Liver (tissue), 3 donors: Measurements from ENCODE around the gene GTSE1.

Experiments
- EGR1 ChIP-seq, 2 donors: IDR thresholded peaks; 2 replicates each; pipeline ENCODE4 v1.6.1; 2016 to 2018; ENCODE audit warnings: antibody characterized with exemption in 2 of 2, low read depth in 2 of 2
- GABPA ChIP-seq, 2 donors: IDR thresholded peaks in 1 of 2; conservative IDR thresholded peaks in 1 of 2; 2 replicates each; pipeline ENCODE4 v1.6.1; 2016; ENCODE audit warnings: antibody characterized with exemption in 2 of 2, mild to moderate bottlenecking in 1 of 2, moderate library complexity in 1 of 2
- JUND ChIP-seq, 2 donors: IDR thresholded peaks; 2 replicates each; pipeline ENCODE4 v1.6.1; 2016; ENCODE audit warnings: antibody characterized with exemption in 2 of 2
- NR2F2 ChIP-seq: IDR thresholded peaks from 2 replicates; pipeline ENCODE4 v1.6.1; 2016; ENCODE audit warnings: antibody characterized with exemption
- RAD21 ChIP-seq, 2 donors: IDR thresholded peaks; 2 replicates each; pipeline ENCODE4 v1.6.1; 2016; ENCODE audit warnings: antibody characterized with exemption in 2 of 2, mild to moderate bottlenecking in 2 of 2
- RXRA ChIP-seq, 2 donors: IDR thresholded peaks; 2 replicates each; pipeline ENCODE4 v1.6.1; 2017 to 2018; ENCODE audit warnings: antibody characterized with exemption in 2 of 2, mild to moderate bottlenecking in 1 of 2
- SP1 ChIP-seq: IDR thresholded peaks from 2 replicates; pipeline ENCODE4 v1.6.1; 2018; ENCODE audit warnings: antibody characterized with exemption, mild to moderate bottlenecking
- TAF1 ChIP-seq: conservative IDR thresholded peaks from 2 replicates; pipeline ENCODE4 v1.6.1; 2016; ENCODE audit warnings: antibody characterized with exemption, mild to moderate bottlenecking
- YY1 ChIP-seq: IDR thresholded peaks from 2 replicates; pipeline ENCODE4 v1.6.1; 2016; ENCODE audit warnings: antibody characterized with exemption, mild to moderate bottlenecking
- TF ChIP-seq, protein P1 (sequence below): fragments of 150-350 bp; IDR thresholded peaks from 2 replicates; pipeline ENCODE4 v1.5.1; 2017; ENCODE audit warnings: improper control_type of control experiment, low read depth, low read length; ENCODE audit not compliant: missing input control
- TF ChIP-seq, protein P2 (sequence below): IDR thresholded peaks from 2 replicates; pipeline ENCODE4 v1.6.1; 2016; ENCODE audit warnings: antibody characterized with exemption, mild to moderate bottlenecking
- TF ChIP-seq, protein P3 (sequence below): IDR thresholded peaks from 2 replicates; pipeline ENCODE4 v1.6.1; 2016; ENCODE audit warnings: antibody characterized with exemption
- TF ChIP-seq, protein P4 (sequence below): IDR thresholded peaks from 2 replicates; pipeline ENCODE4 v1.6.1; 2016; ENCODE audit warnings: antibody characterized with exemption
- TF ChIP-seq, protein P5 (sequence below): IDR thresholded peaks from 2 replicates; pipeline ENCODE4 v1.6.1; 2016; ENCODE audit warnings: antibody characterized with exemption
- donor health status: healthy.
- donor health status: healthy.

DNA sequence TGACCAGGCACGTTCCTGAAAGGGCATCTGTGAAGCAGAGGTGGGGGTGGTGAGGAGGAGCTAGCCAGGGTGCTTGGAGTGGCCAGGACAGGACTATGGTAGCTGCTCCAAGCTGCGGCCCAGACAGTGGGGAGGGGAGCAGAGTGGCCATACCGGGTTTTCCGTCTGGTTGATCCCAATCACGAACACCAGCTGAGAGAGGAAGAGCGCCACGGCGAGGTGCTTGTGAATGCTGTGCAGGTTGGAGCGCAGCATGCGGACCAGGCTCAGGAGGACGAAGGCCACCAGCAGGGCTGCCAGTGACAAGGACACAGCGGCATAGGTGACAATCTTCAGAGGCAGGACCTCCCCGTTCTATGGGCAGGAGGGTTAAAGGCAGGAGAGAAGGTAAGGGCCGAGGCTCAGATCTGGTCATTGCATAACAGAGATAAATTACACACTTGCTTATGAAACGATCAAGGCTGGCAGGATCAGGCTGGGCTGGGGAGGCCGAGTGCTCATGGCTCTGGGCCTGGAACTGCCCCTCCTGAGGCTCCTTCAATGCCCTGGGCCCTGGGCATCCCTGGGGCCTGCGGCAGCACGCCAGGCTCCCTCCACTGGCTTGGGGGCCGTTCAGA is 80.3 kb downstream of the GTSE1 start:
- TF ChIP-seq, protein P1, sequence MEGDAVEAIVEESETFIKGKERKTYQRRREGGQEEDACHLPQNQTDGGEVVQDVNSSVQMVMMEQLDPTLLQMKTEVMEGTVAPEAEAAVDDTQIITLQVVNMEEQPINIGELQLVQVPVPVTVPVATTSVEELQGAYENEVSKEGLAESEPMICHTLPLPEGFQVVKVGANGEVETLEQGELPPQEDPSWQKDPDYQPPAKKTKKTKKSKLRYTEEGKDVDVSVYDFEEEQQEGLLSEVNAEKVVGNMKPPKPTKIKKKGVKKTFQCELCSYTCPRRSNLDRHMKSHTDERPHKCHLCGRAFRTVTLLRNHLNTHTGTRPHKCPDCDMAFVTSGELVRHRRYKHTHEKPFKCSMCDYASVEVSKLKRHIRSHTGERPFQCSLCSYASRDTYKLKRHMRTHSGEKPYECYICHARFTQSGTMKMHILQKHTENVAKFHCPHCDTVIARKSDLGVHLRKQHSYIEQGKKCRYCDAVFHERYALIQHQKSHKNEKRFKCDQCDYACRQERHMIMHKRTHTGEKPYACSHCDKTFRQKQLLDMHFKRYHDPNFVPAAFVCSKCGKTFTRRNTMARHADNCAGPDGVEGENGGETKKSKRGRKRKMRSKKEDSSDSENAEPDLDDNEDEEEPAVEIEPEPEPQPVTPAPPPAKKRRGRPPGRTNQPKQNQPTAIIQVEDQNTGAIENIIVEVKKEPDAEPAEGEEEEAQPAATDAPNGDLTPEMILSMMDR: no peak
- TF ChIP-seq GABPA (IDR thresholded peaks at IDR 0.05 in 1 of 2, conservative IDR thresholded peaks at IDR 0.05 in 1 of 2) (no peak), JUND (IDR thresholded peaks at IDR 0.05) (no peak), RAD21 (IDR thresholded peaks at IDR 0.05) (no peak), RXRA (IDR thresholded peaks at IDR 0.05) (no peak), EGR1 (IDR thresholded peaks at IDR 0.05; ENCODE audit: low read depth in 2 of 2) (no peak), TAF1 (no peak), YY1 (no peak), SP1 (no peak), NR2F2 (no peak)
- TF ChIP-seq, protein P2, sequence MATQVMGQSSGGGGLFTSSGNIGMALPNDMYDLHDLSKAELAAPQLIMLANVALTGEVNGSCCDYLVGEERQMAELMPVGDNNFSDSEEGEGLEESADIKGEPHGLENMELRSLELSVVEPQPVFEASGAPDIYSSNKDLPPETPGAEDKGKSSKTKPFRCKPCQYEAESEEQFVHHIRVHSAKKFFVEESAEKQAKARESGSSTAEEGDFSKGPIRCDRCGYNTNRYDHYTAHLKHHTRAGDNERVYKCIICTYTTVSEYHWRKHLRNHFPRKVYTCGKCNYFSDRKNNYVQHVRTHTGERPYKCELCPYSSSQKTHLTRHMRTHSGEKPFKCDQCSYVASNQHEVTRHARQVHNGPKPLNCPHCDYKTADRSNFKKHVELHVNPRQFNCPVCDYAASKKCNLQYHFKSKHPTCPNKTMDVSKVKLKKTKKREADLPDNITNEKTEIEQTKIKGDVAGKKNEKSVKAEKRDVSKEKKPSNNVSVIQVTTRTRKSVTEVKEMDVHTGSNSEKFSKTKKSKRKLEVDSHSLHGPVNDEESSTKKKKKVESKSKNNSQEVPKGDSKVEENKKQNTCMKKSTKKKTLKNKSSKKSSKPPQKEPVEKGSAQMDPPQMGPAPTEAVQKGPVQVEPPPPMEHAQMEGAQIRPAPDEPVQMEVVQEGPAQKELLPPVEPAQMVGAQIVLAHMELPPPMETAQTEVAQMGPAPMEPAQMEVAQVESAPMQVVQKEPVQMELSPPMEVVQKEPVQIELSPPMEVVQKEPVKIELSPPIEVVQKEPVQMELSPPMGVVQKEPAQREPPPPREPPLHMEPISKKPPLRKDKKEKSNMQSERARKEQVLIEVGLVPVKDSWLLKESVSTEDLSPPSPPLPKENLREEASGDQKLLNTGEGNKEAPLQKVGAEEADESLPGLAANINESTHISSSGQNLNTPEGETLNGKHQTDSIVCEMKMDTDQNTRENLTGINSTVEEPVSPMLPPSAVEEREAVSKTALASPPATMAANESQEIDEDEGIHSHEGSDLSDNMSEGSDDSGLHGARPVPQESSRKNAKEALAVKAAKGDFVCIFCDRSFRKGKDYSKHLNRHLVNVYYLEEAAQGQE: no peak
- TF ChIP-seq, protein P3, sequence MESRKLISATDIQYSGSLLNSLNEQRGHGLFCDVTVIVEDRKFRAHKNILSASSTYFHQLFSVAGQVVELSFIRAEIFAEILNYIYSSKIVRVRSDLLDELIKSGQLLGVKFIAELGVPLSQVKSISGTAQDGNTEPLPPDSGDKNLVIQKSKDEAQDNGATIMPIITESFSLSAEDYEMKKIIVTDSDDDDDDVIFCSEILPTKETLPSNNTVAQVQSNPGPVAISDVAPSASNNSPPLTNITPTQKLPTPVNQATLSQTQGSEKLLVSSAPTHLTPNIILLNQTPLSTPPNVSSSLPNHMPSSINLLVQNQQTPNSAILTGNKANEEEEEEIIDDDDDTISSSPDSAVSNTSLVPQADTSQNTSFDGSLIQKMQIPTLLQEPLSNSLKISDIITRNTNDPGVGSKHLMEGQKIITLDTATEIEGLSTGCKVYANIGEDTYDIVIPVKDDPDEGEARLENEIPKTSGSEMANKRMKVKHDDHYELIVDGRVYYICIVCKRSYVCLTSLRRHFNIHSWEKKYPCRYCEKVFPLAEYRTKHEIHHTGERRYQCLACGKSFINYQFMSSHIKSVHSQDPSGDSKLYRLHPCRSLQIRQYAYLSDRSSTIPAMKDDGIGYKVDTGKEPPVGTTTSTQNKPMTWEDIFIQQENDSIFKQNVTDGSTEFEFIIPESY: no peak
- TF ChIP-seq, protein P4, sequence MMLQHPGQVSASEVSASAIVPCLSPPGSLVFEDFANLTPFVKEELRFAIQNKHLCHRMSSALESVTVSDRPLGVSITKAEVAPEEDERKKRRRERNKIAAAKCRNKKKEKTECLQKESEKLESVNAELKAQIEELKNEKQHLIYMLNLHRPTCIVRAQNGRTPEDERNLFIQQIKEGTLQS: no peak
- TF ChIP-seq, protein P5, sequence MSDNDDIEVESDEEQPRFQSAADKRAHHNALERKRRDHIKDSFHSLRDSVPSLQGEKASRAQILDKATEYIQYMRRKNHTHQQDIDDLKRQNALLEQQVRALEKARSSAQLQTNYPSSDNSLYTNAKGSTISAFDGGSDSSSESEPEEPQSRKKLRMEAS: no peak
